ENCODE results near the gene RBM20. TPM values are rescaled to one million over a fixed set of nuclear protein-coding genes. Genes with fewer than 3 reads are reported as not detected.

The RBM20 gene
- total and polyA plus RNA-seq, 7 donors, result 0.23 to 7.8 (median 5.4) TPM; not detected in 1

DNA sequence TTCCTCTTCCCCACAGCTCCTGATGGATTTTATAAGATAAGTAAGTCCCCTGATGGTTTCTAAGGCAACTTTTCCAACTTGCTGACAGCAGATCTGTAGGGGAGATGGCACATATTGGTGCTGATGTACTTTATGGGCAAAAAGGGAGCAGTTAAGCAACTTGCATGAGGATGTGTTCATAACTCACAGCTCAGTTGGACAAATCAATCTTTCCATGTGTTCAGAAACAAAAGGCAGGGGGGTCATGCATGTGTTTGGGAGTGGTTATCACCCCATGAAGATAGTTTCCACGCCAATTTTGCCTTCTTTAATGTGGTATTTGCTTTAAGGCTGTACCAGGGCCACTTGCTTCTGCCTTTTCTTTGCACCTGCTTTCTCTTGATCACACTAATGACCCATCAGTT lies 6.1 kb downstream of the RBM20 start:
- peak overlapping the region in 3 of 4 donors; percentile 65 to 81 (median 72) for H3K27ac ChIP-seq

DNA sequence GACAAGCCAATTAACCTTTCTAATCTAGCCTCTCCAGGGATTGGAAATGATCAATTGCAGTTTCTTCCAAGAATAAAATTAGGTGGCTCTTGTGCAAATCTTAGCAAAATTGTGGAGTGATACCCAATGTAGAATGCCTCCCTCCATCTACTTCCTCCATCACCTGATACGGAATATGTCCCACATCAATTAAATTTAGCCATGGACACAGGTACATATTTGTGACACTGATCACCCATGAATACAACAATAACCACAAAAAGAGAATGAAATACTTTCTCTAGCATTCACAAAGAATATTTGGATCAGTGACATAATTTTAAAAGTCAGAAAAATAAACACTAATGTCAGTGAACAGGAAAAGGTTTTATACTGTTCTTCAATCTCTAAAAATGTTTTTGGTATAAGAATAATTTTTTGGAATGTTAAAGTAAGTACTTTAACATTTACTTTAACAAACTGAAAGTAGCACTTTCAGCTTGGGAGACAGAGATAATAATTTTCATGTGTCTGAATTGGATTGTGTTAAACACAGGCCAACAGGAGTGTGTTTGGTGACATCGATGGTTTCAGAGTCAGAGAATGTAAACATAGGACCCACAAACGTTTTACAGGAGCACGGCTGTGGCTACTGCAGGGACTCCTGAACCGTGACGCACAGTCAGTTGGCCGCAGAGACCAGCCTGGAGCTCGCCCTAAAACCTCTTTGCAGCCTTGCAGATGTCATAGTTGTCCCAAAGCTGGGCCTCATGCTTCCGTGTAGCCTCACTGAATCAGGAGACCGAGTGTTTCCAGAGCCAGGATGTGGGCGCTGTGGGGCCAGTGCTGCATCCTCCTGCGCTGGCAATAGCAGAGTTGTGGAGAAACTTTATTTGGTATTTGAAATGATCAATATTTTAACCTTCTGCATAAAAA lies 7.2 kb downstream of the RBM20 start:
- Histone ChIP-seq H3K27me3 (peaks cover 0 to 12% (median 0%) of the 10 kb centered on the region in 3 donors), H3K9me3 (no peaks in the 10 kb centered on the region), H3K27ac (peak overlapping the region; percentile 55 to 81 (median 68)), H3K4me3 (peak overlapping the region in 2 of 4 donors; percentile 13 to 19), H3K36me3 (no peaks in the 10 kb centered on the region), H3K4me1 (peaks cover 0 to 40% (median 14%) of the 10 kb centered on the region in 4 donors)
- WGBS, 2 donors, result 39 to 67% methylated on average over 12 of the region's 12 CpGs
- TF ChIP-seq POLR2AphosphoS5 (IDR thresholded peaks at IDR 0.05), result peak; percentile 14 to 72 (median 42)
- TF ChIP-seq EP300 (IDR thresholded peaks at IDR 0.05), result peak in 3 of 4 donors; percentile 68 to 76 (median 71)
- TF ChIP-seq POLR2A (IDR thresholded peaks at IDR 0.05), result no peak
- intact Hi-C loops (cut with DNase I), result no loop called here
- peak; percentile 87 for DNase-seq

More for the DNA sequence above, 6.1 kb downstream of the RBM20 start:
- H3K4me3 ChIP-seq, result no peak overlapping the region
- no peak for TF ChIP-seq POLR2AphosphoS5 (IDR thresholded peaks at IDR 0.05)
- TF ChIP-seq, protein P1, sequence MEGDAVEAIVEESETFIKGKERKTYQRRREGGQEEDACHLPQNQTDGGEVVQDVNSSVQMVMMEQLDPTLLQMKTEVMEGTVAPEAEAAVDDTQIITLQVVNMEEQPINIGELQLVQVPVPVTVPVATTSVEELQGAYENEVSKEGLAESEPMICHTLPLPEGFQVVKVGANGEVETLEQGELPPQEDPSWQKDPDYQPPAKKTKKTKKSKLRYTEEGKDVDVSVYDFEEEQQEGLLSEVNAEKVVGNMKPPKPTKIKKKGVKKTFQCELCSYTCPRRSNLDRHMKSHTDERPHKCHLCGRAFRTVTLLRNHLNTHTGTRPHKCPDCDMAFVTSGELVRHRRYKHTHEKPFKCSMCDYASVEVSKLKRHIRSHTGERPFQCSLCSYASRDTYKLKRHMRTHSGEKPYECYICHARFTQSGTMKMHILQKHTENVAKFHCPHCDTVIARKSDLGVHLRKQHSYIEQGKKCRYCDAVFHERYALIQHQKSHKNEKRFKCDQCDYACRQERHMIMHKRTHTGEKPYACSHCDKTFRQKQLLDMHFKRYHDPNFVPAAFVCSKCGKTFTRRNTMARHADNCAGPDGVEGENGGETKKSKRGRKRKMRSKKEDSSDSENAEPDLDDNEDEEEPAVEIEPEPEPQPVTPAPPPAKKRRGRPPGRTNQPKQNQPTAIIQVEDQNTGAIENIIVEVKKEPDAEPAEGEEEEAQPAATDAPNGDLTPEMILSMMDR (IDR thresholded peaks at IDR 0.05), result no peak
- H3K9me3 ChIP-seq, result no peaks in the 10 kb centered on the region
- no peaks in the 10 kb centered on the region for H3K36me3 ChIP-seq
- intact Hi-C loops (cut with DNase I), result no loop called here
- peaks cover 0 to 20% (median 3%) of the 10 kb centered on the region in 3 donors for H3K27me3 ChIP-seq
- 34 to 35% methylated on average over 1 of the region's 1 CpG for WGBS, 2 donors
- no peak for DNase-seq
- peaks cover 0 to 36% (median 13%) of the 10 kb centered on the region in 4 donors for H3K4me1 ChIP-seq

GRCh38 chr10:110652475-110653118 lies 8.5 kb downstream of the RBM20 start:
- Histone ChIP-seq H3K27me3 (peaks cover 0 to 6% (median 0%) of the 10 kb centered on the region in 3 donors), H3K4me3 (no peak overlapping the region), H3K27ac (peak overlapping the region in 3 of 4 donors; percentile 65 to 81 (median 72)), H3K9me3 (no peaks in the 10 kb centered on the region), H3K4me1 (peaks cover 0 to 40% (median 14%) of the 10 kb centered on the region in 4 donors), H3K36me3 (no peaks in the 10 kb centered on the region)
- DNase-seq, result no peak
- intact Hi-C loops (cut with DNase I), result no loop called here
- WGBS, 2 donors, result 64 to 82% methylated on average over 6 of the region's 6 CpGs
- TF ChIP-seq POLR2AphosphoS5 (IDR thresholded peaks at IDR 0.05) (no peak), POLR2A (IDR thresholded peaks at IDR 0.05) (no peak), EP300 (IDR thresholded peaks at IDR 0.05) (no peak)
- TF ChIP-seq, protein P1 (IDR thresholded peaks at IDR 0.05), result no peak

- DNase-seq, result no peak
- WGBS, 2 donors, result 41 to 65% methylated on average over 1 of the region's 1 CpG
- TF ChIP-seq, protein P1 (IDR thresholded peaks at IDR 0.05), result no peak
- TF ChIP-seq POLR2AphosphoS5 (IDR thresholded peaks at IDR 0.05), result no peak
- TF ChIP-seq EP300 (IDR thresholded peaks at IDR 0.05), result no peak
- no peak for TF ChIP-seq POLR2A (IDR thresholded peaks at IDR 0.05)
- intact Hi-C loops (cut with DNase I), result no loop called here
- Histone ChIP-seq H3K9me3 (no peaks in the 10 kb centered on the region), H3K4me1 (peaks cover 0 to 42% (median 18%) of the 10 kb centered on the region in 4 donors), H3K27ac (peak overlapping the region in 3 of 4 donors; percentile 1 to 81 (median 72)), H3K4me3 (no peak overlapping the region), H3K36me3 (no peaks in the 10 kb centered on the region), H3K27me3 (no peaks in the 10 kb centered on the region)
Measured at GRCh38 chr10:110655320-110655719, 11.2 kb downstream of the RBM20 start.

DNA sequence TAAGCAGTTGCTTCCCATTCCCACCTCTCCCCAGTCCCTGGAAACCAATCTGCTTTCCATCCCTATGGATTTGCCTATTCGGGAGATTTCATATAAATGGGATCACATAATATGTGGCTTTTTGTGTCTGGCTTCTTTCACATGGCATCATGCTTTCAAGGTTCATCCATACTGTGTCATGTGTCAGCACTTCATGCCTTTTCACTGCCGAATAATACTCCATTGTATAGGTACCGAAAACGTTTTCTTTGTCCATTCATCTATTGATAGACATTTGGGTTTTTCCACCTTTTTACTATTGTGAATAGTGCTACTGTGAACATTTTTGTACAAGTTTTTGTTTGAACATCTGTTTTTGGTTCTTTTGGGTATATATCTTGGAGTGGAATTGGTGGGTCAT lies 12.5 kb downstream of the RBM20 start:
- Histone ChIP-seq H3K4me3 (no peak overlapping the region), H3K9me3 (no peaks in the 10 kb centered on the region), H3K27ac (peak overlapping the region in 3 of 4 donors; percentile 1 to 81 (median 72)), H3K4me1 (peaks cover 0 to 32% (median 14%) of the 10 kb centered on the region in 4 donors), H3K36me3 (no peaks in the 10 kb centered on the region), H3K27me3 (no peaks in the 10 kb centered on the region)
- no peak for DNase-seq
- WGBS, 2 donors, result 95% methylated on average over 4 of the region's 4 CpGs
- intact Hi-C loops (cut with DNase I), result no loop called here
- TF ChIP-seq, protein P1 (IDR thresholded peaks at IDR 0.05), result no peak
- TF ChIP-seq POLR2AphosphoS5 (IDR thresholded peaks at IDR 0.05), result no peak
- TF ChIP-seq POLR2A (IDR thresholded peaks at IDR 0.05), result no peak
- no peak for TF ChIP-seq EP300 (IDR thresholded peaks at IDR 0.05)

Measured in sigmoid colon (tissue), 7 donors.